Stimulated activated CD4-positive, alpha-beta T cell treated with anti-CD3 and anti-CD28 coated beads, TNF-alpha, amount 100 ng/mL, for 1 hour (primary cell): ENCODE measurements around the gene TRMT13.
"Not testable (repeated sequence)": the region's sequence is repeated elsewhere in the genome, so short reads cannot be mapped to it uniquely, and the experiment has no call there.

Source experiments
- DNase-seq, 3 donors: peaks; one replicate each; pipeline ENCODE4 v3.0.0-alpha.2; 2020; ENCODE audit warnings: low read depth in 3 of 3, low spot score in 1 of 3

Gene TRMT13

GRCh38 chr1:100162881-100163280 lies 29.9 kb downstream of the TRMT13 start:
- DNase-seq: no peak

- no peak for DNase-seq
Measured at GRCh38 chr1:100164216-100164615, 31.3 kb downstream of the TRMT13 start.

- no peak for DNase-seq
Measured at GRCh38 chr1:100164702-100165101, 31.7 kb downstream of the TRMT13 start.

GRCh38 chr1:100168051-100168450 lies 35.1 kb downstream of the TRMT13 start:
- no peak for DNase-seq

GRCh38 chr1:100177295-100178041 lies 44.5 kb downstream of the TRMT13 start:
- no peak for DNase-seq

GRCh38 chr1:100178091-100178490 lies 45.1 kb downstream of the TRMT13 start, which contains the start of gene LRRC39:
Gene LRRC39 (minus strand): TSS chr1:100178256. CDS start chr1:100168516, 9,740 bp downstream.
- no peak for DNase-seq

GRCh38 chr1:100183370-100183769 lies 50.4 kb downstream of the TRMT13 start:
- no peak for DNase-seq

- DNase-seq: no peak
Measured at GRCh38 chr1:100184536-100184935, 51.6 kb downstream of the TRMT13 start.

- DNase-seq: no peak
Measured at GRCh38 chr1:100187912-100188311, 54.9 kb downstream of the TRMT13 start.

- DNase-seq: no peak
Measured at GRCh38 chr1:100188617-100189016, 55.7 kb downstream of the TRMT13 start.

- no peak for DNase-seq
Measured at GRCh38 chr1:100198596-100198995, 65.6 kb downstream of the TRMT13 start.

GRCh38 chr1:100200060-100200459 lies 67.1 kb downstream of the TRMT13 start:
- not testable (repeated sequence) for DNase-seq
